GM06990 (cell line): ENCODE results near the gene IPO11.

Experiments
- DNase-seq: peaks from one replicate; pipeline ENCODE4 v3.0.0-alpha.2; 2011; ENCODE audit not compliant: insufficient read length; ENCODE audit errors: extremely low read depth
- H3K27me3 ChIP-seq: replicated peaks from 2 replicates; pipeline ENCODE4 v1.6.0; 2011; ENCODE audit warnings: low read length; ENCODE audit not compliant: control insufficient read depth, insufficient read depth
- H3K36me3 ChIP-seq: 2 replicates; pipeline ENCODE4 v1.5.1; 2011; ENCODE audit warnings: low read length; ENCODE audit not compliant: control insufficient read depth, insufficient read depth
- H3K4me3 ChIP-seq: replicated peaks from 2 replicates; pipeline ENCODE4 v1.5.1; 2011; ENCODE audit warnings: low read depth, mild to moderate bottlenecking, control low read depth, low read length
- TF ChIP-seq, protein P1 (sequence below): IDR thresholded peaks from 2 replicates; pipeline ENCODE4 v1.5.1; 2011; ENCODE audit warnings: low read length, control low read depth, mild to moderate bottlenecking, inconsistent platforms; ENCODE audit not compliant: insufficient read depth, poor library complexity, severe bottlenecking

IPO11 gene

DNA sequence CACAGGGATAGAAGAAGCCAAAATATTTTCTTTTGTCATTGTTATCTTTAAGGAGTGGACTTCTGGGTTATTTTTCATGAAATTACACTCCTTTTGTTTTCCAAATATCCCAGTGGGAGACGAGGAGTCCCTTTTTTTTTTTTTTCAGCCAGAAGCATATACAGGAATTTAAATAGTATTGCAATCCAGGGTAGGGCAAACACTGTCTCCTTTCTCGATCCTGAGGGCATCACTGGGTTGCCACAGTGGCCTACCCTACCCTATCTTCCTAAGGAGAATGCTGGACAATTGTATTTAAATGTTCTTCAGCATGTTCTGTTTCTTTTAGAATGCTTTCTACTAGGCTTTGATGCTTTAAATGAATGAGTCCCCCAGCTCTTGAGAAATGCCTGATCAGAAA lies 214.0 kb downstream of the IPO11 start:
- H3K4me3 ChIP-seq: no peak overlapping the region
- DNase-seq: no peak
- TF ChIP-seq, protein P1, sequence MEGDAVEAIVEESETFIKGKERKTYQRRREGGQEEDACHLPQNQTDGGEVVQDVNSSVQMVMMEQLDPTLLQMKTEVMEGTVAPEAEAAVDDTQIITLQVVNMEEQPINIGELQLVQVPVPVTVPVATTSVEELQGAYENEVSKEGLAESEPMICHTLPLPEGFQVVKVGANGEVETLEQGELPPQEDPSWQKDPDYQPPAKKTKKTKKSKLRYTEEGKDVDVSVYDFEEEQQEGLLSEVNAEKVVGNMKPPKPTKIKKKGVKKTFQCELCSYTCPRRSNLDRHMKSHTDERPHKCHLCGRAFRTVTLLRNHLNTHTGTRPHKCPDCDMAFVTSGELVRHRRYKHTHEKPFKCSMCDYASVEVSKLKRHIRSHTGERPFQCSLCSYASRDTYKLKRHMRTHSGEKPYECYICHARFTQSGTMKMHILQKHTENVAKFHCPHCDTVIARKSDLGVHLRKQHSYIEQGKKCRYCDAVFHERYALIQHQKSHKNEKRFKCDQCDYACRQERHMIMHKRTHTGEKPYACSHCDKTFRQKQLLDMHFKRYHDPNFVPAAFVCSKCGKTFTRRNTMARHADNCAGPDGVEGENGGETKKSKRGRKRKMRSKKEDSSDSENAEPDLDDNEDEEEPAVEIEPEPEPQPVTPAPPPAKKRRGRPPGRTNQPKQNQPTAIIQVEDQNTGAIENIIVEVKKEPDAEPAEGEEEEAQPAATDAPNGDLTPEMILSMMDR: no peak

DNA sequence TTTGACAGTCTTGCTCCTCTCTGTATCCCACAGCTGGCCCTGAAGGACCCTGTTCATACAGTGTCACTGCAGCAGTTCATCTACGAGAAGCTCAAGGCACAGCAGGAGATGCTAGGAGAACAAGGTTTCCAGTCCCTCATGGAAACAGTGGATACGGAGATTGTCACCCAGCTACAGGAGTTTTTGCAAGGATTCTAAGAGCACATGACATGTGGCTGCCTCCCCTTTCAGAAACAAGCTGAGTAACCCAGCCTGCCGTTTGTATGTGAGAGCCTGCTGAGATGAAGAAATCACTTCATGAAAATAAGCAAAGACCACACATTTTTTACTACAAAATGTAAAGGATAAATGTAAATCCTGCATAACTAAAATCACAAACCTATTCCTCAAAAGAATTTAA lies 214.6 kb downstream of the IPO11 start:
- DNase-seq: no peak
- TF ChIP-seq, protein P1: no peak
- peaks cover 3% of the 10 kb centered on the region; the same call in 1 of the 2 replicates for H3K36me3 ChIP-seq
- no peak overlapping the region for H3K4me3 ChIP-seq
- H3K27me3 ChIP-seq: no peaks in the 10 kb centered on the region

More for the DNA sequence above, 214.0 kb downstream of the IPO11 start:
- Histone ChIP-seq H3K36me3 (peaks cover 3% of the 10 kb centered on the region; the same call in 1 of the 2 replicates), H3K27me3 (no peaks in the 10 kb centered on the region)

DNA sequence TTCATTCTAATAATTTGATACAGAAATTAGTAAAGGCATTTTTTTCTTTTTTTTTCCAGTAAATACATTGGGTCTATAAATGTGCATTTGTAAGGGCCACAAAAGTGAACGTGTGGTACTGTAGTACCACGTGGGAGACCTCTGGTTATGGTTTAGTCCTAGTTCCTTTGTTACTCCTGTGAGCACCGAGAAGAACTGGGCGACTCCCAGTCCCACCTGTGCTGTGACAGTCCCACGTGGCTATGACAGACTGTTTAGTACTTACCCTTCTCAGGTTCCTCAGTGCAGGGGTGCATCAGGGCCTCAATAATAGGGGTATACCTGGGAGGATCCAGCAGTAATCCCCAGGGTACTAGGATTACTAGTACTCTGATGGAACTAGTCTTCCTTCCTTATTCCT lies 215.3 kb downstream of the IPO11 start:
- DNase-seq: no peak
- no peak overlapping the region for H3K4me3 ChIP-seq
- TF ChIP-seq, protein P1: no peak
- H3K36me3 ChIP-seq: peaks cover 3% of the 10 kb centered on the region; the same call in 1 of the 2 replicates
- H3K27me3 ChIP-seq: no peaks in the 10 kb centered on the region

DNA sequence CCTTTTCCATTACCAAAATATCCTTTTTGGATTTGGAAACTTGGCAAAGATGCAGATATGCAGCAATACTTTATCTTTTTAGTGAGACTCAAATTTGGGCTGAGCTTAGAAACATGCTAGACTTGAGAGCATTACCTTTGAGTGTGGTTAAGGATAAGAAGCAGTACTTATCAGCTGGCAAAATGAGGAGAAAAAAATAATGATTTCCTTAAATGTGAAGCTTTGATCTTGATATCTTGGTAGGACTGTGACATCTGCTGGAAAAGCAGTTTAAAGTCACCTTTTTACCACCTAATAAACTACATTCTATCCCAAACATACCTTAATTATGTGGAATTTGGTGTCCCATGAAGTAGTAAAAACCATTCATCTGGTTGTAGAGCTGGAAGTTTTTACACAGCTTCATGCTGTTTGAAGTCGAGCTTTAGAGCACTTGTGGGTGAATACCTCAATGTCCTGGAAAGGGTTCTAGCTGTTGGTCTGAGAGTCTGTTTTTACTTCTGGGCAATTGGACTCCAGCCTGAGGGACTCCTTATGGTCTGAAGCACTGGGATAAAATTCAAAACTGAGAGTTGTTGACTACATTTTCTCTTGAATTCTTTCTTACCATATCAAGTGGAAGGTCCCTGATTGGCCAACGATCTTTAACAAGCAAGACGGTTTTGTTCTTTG lies 219.5 kb downstream of the IPO11 start:
- TF ChIP-seq, protein P1: no peak
- Histone ChIP-seq H3K27me3 (no peaks in the 10 kb centered on the region), H3K36me3 (peaks cover under 1% of the 10 kb centered on the region; the same call in 1 of the 2 replicates), H3K4me3 (no peak overlapping the region)
- DNase-seq: no peak

DNA sequence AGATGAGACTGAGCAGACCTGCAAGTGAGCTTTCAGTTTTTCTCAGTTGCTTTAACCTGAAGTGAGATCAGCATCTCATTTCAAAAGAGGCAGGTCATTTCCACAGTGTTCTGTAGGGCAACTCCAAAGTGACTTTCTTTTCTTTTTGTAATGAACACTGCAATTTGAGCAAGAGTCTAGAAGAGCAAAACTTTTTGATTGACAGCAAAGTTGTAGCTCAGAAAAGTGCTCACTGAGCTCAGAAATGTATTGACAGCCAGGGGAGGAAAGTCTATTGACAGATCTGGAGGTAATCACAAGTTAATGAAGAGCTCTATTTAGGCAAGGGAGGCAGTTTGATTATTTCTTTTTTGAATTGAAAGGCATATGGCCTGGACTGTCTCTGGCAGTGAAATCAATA lies 220.7 kb downstream of the IPO11 start:
- H3K27me3 ChIP-seq: no peaks in the 10 kb centered on the region

More for the DNA sequence above, 220.7 kb downstream of the IPO11 start:
- TF ChIP-seq, protein P1: no peak
- DNase-seq: no peak
- Histone ChIP-seq H3K36me3 (no peaks in the 10 kb centered on the region), H3K4me3 (no peak overlapping the region)
